GM18526 (cell line): ENCODE data around the gene OTOR.

ENCODE experiments used
- POLR2A ChIP-seq: IDR thresholded peaks from 3 replicates; pipeline ENCODE4 v1.6.1; 2011; ENCODE audit not compliant: insufficient read length; ENCODE audit errors: extremely low read depth

OTOR gene

DNA sequence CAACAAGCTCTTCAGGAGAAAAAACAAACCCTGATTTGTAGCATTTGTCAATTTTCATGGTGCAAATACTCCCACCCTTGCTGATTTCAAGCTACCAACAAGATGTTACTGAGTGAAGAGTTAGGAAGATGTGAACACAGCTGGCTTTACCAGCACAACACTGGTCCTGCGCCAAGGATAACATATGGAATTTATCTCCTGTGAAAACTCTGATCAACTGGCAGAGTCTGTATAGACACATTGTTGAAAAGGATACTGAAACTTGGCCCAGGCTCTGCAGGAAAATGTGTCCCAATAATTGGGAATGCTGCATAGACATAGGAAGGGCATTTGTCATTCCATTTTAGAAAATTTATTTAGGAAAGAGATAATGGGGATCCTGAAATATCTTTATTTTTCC lies 29.0 kb downstream of the OTOR start:
- no peak for TF ChIP-seq POLR2A

DNA sequence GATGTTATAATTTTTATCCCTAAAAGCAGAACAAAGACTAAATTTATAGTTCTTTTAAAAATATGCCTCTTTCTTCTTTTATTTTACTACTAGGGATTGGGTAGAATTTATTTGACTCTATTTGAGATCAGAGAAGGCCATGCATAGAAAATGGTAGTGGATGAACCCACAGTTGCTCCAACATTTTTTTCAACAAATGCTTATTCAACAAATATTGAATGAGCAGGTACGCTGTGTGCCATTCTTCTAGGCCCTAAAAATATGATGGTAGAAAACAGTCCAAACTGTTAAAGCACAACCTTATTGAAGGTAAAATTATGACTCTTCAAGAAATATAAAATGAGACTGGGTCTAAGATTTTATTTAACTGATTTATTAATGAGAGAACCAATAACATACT lies 30.0 kb downstream of the OTOR start:
- no peak for TF ChIP-seq POLR2A

DNA sequence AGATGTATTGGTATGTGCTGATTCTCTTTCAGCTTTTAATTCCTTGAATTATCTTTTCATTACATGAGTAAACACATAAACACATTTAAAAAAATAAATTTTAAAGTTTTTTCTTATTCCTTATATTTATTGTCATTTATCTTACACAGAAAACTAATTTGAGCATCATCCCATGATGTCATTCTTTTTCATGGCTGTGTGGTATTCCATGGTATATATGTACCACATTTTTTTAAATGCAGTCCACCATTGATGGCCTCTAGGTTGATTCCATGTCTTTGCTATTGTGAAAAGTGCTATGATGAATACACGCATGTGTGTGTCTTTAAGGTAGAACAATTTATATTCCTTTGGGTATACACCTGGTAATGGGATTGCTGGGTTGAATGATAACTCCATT lies 33.3 kb downstream of the OTOR start:
- TF ChIP-seq POLR2A, result no peak

DNA sequence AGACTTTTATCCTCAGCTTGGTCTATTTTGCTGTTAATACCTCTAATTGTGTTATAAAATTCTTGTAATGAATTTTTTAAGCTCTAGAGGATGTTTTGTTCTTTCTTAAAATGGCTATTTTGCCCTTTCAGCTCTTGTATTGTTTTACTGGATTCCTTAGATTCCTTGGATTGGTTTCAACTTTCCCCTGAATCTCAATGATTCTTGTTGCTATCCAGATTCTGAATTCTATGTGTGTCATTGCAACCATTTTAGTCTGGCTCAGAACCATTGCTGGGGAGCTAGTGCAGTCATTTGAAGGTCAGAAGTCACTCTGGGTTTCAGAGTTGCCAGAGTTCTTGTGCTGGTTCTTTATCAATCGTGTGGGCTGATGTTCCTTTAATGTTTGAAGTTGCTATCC lies 37.1 kb downstream of the OTOR start:
- TF ChIP-seq POLR2A, result no peak
